Measurements from ENCODE around the gene VPS13D. TPM values are rescaled to one million over a fixed set of nuclear protein-coding genes. Genes with fewer than 3 reads are reported as not detected.

Gene VPS13D
- polyA plus RNA-seq, 1 of the 3 experiments (the other 2 are of a cell fraction): 15.0 TPM

GRCh38 chr1:12404918-12405317 is 175.1 kb downstream of the VPS13D start:
- Histone ChIP-seq H3F3A (replicated peaks; ENCODE audit: insufficient read depth) (no peaks in the 10 kb centered on the region), H3K9ac (no peak overlapping the region), H3K4me1 (ENCODE audit: control insufficient read depth in 1 of 2, insufficient read depth in 2 of 2, low read depth in 1 of 2, low read length in 1 of 2) (peaks cover 4 to 11% of the 10 kb centered on the region in 2 experiments; a peak in 3 of 4 replicates), H2AFZ (ENCODE audit: low read depth) (no peak overlapping the region), H3K4me3 (ENCODE audit: low read depth in 2 of 2, low read length in 1 of 2) (no peak overlapping the region), H3K9me2 (no peaks in the 10 kb centered on the region), H3K27me3 (ENCODE audit: insufficient read depth) (no peaks in the 10 kb centered on the region), H3K36me3 (replicated peaks in 1 of 2; ENCODE audit: control insufficient read depth in 1 of 2, insufficient read depth in 2 of 2, low read length in 1 of 2) (peaks cover 30 to 32% of the 10 kb centered on the region in 2 experiments), H4K20me1 (ENCODE audit: insufficient read depth) (no peaks in the 10 kb centered on the region), H3K27ac (ENCODE audit: low read depth in 2 of 2, low read length in 1 of 2) (peak overlapping the region in 1 of 2 experiments; percentile 4; a peak in 1 of 4 replicates), H3K9me3 (no peaks in the 10 kb centered on the region), H3K79me2 (ENCODE audit: insufficient read depth) (no peaks in the 10 kb centered on the region), H3K4me2 (no peak overlapping the region)
- TF ChIP-seq YY1 (IDR thresholded peaks at IDR 0.05; ENCODE audit: low read depth) (no peak), JUND (IDR thresholded peaks at IDR 0.05) (no peak), FOXJ3 (CRISPR knock-in tag; IDR thresholded peaks at IDR 0.05) (no peak), FOXM1 (IDR thresholded peaks at IDR 0.05; ENCODE audit: low read depth) (no peak)
- DNase-seq: no peak
- ChIA-PET CTCF (interaction anchor here (1.1 to 1.9 kb wide), 3 partner anchors 19 to 280 kb away, joined by 3 to 6 read pairs (median 5); no protein-coding TSS in a partner anchor), POLR2A (no interaction called here)
- WGBS (ENCODE audit: low lambda C conversion rate): 98% methylated on average over 13 of the region's 13 CpGs

- ChIA-PET CTCF (interaction anchor here (1.7 to 1.9 kb wide), 2 partner anchors 19 to 214 kb away, joined by 5 to 6 read pairs; no protein-coding TSS in a partner anchor), POLR2A (no interaction called here)
- TF ChIP-seq CHD2 (IDR thresholded peaks at IDR 0.05; ENCODE audit: low read length, partially characterized antibody) (no peak), RCOR1 (IDR thresholded peaks at IDR 0.05; ENCODE audit: low read length) (no peak), NFIC (IDR thresholded peaks at IDR 0.05; ENCODE audit: borderline replicate concordance) (peak; percentile 18; the same call in 1 of the 2 replicates), CTCF (IDR thresholded peaks at IDR 0.05) (0 out of 2 replicates have a peak, but pooled peaks have one; percentile 18)
- Histone ChIP-seq H3K79me2 (ENCODE audit: insufficient read depth) (no peaks in the 10 kb centered on the region), H3K36me3 (replicated peaks in 1 of 2; ENCODE audit: control insufficient read depth in 1 of 2, insufficient read depth in 2 of 2, low read length in 1 of 2) (peaks cover 35 to 39% of the 10 kb centered on the region in 2 experiments), H3K4me3 (ENCODE audit: low read depth in 2 of 2, low read length in 1 of 2) (no peak overlapping the region), H3K4me2 (no peak overlapping the region), H3K9me3 (no peaks in the 10 kb centered on the region), H3K27ac (ENCODE audit: low read depth in 2 of 2, low read length in 1 of 2) (peak overlapping the region in 1 of 2 experiments; percentile 58; a peak in 2 of 4 replicates), H3K9me2 (no peaks in the 10 kb centered on the region), H3K9ac (no peak overlapping the region), H2AFZ (ENCODE audit: low read depth) (no peak overlapping the region), H4K20me1 (ENCODE audit: insufficient read depth) (no peaks in the 10 kb centered on the region), H3K4me1 (ENCODE audit: control insufficient read depth in 1 of 2, insufficient read depth in 2 of 2, low read depth in 1 of 2, low read length in 1 of 2) (peaks cover 4 to 11% of the 10 kb centered on the region in 2 experiments; a peak in 3 of 4 replicates), H3K27me3 (ENCODE audit: insufficient read depth) (no peaks in the 10 kb centered on the region), H3F3A (replicated peaks; ENCODE audit: insufficient read depth) (no peaks in the 10 kb centered on the region)
- no peak for DNase-seq
- 96% methylated on average over 9 of the region's 9 CpGs for WGBS (ENCODE audit: low lambda C conversion rate)
Observed at GRCh38 chr1:12405325-12406210, 175.7 kb downstream of the VPS13D start.

Measured in SK-N-SH (cell line).